SU-DHL-6 (cell line): ENCODE data around the gene OLAH.

ENCODE experiments used
- H2AFZ ChIP-seq: fragments of 200-600 bp; sonication (generic); 2 replicates; pipeline ENCODE4 v1.6.1; 2014; ENCODE audit warnings: low read depth, mild to moderate bottlenecking, moderate library complexity, mixed read lengths, antibody characterized with exemption, low read length; ENCODE audit not compliant: severe bottlenecking
- H3F3A ChIP-seq: fragments of 200-600 bp; shearing (Covaris generic); 2 replicates; pipeline ENCODE4 v1.6.0; 2016; ENCODE audit warnings: antibody characterized with exemption, mild to moderate bottlenecking; ENCODE audit not compliant: insufficient read depth
- H3K27ac ChIP-seq: fragments of 200-600 bp; sonication (generic); 2 replicates; pipeline ENCODE4 v1.5.1; 2016; ENCODE audit warnings: low read depth, mild to moderate bottlenecking, low read length, moderate library complexity, mixed read lengths
- H3K27me3 ChIP-seq: fragments of 200-600 bp; sonication (generic), shearing (Covaris generic); 2 replicates; pipeline ENCODE4 v1.6.0; 2014; ENCODE audit warnings: mild to moderate bottlenecking, low read length
- H3K36me3 ChIP-seq: fragments of 200-600 bp; sonication (generic); 2 replicates; pipeline ENCODE4 v1.6.1; 2014; ENCODE audit warnings: mild to moderate bottlenecking, low read length, mixed read lengths
- H3K4me2 ChIP-seq: fragments of 300-600, 200-600 bp; shearing (Covaris generic), sonication (generic); 2 replicates; pipeline ENCODE4 v1.6.0; 2014; ENCODE audit warnings: low read length, low read depth, mild to moderate bottlenecking; ENCODE audit not compliant: poor library complexity, severe bottlenecking
- H3K4me3 ChIP-seq: fragments of 200-600 bp; sonication (generic); 2 replicates; pipeline ENCODE4 v1.5.1; 2014; ENCODE audit warnings: antibody characterized with exemption, low read length, mild to moderate bottlenecking, mixed read lengths; ENCODE audit not compliant: insufficient read depth, poor library complexity, severe bottlenecking
- H3K79me2 ChIP-seq: fragments of 200-600 bp; sonication (generic); 2 replicates; pipeline ENCODE4 v1.6.1; 2014; ENCODE audit warnings: mild to moderate bottlenecking, low read length, moderate library complexity; ENCODE audit not compliant: insufficient read depth
- H3K9ac ChIP-seq: fragments of 200-600 bp; sonication (generic); 2 replicates; pipeline ENCODE4 v1.7.0; 2014; ENCODE audit warnings: mild to moderate bottlenecking, low read length
- H3K9me2 ChIP-seq: fragments of 200-600 bp; sonication (generic); replicated peaks from 2 replicates; pipeline ENCODE4 v1.6.1; 2014; ENCODE audit warnings: low read length; ENCODE audit not compliant: insufficient read depth
- H3K9me3 ChIP-seq: fragments of 200-600 bp; sonication (generic); 2 replicates; pipeline ENCODE4 v1.6.1; 2014; ENCODE audit warnings: low read length, mixed read lengths; ENCODE audit not compliant: insufficient read depth
- H4K20me1 ChIP-seq: fragments of 200-600 bp; sonication (generic); 2 replicates; pipeline ENCODE4 v1.6.1; 2014; ENCODE audit warnings: low read depth, mild to moderate bottlenecking, antibody characterized with exemption, low read length, moderate library complexity, mixed read lengths
- EZH2phosphoT487 ChIP-seq: fragments of 200-600 bp; sonication (generic), shearing (Covaris generic); conservative IDR thresholded peaks from 2 replicates; pipeline ENCODE4 v1.6.1; 2018; ENCODE audit warnings: mild to moderate bottlenecking, antibody characterized with exemption, low read length, moderate library complexity, mixed read lengths
- TF ChIP-seq, protein P1 (sequence below): fragments of 200-600 bp; sonication (generic); IDR thresholded peaks from one replicate; pipeline ENCODE4 v1.5.1; 2017; ENCODE audit warnings: antibody characterized with exemption, mild to moderate bottlenecking, low read length, moderate library complexity; ENCODE audit not compliant: insufficient read depth, poor library complexity, severe bottlenecking

Gene OLAH

DNA sequence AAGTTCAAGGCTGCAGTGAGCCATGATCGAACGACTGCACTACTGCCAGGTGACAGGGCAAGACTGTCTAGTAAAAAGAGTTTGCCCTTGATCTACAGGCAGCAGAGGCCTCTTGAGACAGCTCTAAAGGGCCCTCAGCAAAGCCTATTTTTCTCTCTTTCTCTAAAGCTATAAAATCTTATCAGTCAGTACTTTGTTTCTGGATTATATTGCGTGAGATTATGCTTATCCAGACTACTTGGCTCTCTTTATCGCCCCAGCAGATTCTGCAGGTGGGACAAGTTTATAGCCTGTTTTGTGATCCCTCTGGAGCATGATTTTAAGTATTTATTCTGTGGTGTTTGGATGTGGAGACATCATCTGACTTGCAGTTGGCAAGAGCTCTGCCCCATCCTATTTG is 56.1 kb downstream of the OLAH start:
- no peak for TF ChIP-seq EZH2phosphoT487
- TF ChIP-seq, protein P1, sequence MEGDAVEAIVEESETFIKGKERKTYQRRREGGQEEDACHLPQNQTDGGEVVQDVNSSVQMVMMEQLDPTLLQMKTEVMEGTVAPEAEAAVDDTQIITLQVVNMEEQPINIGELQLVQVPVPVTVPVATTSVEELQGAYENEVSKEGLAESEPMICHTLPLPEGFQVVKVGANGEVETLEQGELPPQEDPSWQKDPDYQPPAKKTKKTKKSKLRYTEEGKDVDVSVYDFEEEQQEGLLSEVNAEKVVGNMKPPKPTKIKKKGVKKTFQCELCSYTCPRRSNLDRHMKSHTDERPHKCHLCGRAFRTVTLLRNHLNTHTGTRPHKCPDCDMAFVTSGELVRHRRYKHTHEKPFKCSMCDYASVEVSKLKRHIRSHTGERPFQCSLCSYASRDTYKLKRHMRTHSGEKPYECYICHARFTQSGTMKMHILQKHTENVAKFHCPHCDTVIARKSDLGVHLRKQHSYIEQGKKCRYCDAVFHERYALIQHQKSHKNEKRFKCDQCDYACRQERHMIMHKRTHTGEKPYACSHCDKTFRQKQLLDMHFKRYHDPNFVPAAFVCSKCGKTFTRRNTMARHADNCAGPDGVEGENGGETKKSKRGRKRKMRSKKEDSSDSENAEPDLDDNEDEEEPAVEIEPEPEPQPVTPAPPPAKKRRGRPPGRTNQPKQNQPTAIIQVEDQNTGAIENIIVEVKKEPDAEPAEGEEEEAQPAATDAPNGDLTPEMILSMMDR = no peak
- Histone ChIP-seq H3K27ac (no peak overlapping the region), H3K4me3 (no peak overlapping the region), H3K4me2 (no peak overlapping the region), H3K36me3 (peaks cover 4% of the 10 kb centered on the region; the same call in 1 of the 2 replicates), H3K79me2 (peaks cover 45% of the 10 kb centered on the region), H3K27me3 (no peaks in the 10 kb centered on the region), H3K9me2 (no peaks in the 10 kb centered on the region), H4K20me1 (no peaks in the 10 kb centered on the region; the same call in 1 of the 2 replicates), H3K9ac (no peak overlapping the region), H3K9me3 (no peaks in the 10 kb centered on the region), H2AFZ (no peak overlapping the region), H3F3A (peaks cover 11% of the 10 kb centered on the region; the same call in 1 of the 2 replicates)

DNA sequence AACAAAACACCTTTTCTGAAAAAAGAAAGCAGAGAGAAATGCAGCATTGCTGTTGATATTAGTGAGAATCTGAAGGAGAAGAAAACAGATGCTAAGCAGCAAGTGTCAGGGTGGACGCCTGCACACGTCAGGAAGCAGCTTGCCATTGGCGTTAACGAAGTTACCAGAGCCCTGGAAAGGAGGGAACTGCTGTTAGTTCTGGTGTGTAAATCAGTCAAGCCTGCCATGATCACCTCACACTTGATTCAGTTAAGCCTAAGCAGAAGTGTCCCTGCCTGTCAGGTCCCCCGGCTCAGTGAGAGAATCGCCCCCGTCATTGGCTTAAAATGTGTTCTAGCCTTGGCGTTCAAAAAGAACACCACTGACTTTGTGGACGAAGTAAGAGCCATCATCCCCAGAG is 59.8 kb downstream of the OLAH start:
- Histone ChIP-seq H3K9ac (no peak overlapping the region), H2AFZ (no peak overlapping the region), H3F3A (peaks cover 14% of the 10 kb centered on the region), H3K27ac (no peak overlapping the region), H3K79me2 (peaks cover 34% of the 10 kb centered on the region), H3K27me3 (no peaks in the 10 kb centered on the region), H3K4me3 (no peak overlapping the region), H3K4me2 (no peak overlapping the region), H4K20me1 (no peaks in the 10 kb centered on the region; the same call in 1 of the 2 replicates), H3K9me2 (no peaks in the 10 kb centered on the region), H3K9me3 (no peaks in the 10 kb centered on the region), H3K36me3 (peaks cover 4% of the 10 kb centered on the region; the same call in 1 of the 2 replicates)
- TF ChIP-seq, protein P1 = no peak
- no peak for TF ChIP-seq EZH2phosphoT487

DNA sequence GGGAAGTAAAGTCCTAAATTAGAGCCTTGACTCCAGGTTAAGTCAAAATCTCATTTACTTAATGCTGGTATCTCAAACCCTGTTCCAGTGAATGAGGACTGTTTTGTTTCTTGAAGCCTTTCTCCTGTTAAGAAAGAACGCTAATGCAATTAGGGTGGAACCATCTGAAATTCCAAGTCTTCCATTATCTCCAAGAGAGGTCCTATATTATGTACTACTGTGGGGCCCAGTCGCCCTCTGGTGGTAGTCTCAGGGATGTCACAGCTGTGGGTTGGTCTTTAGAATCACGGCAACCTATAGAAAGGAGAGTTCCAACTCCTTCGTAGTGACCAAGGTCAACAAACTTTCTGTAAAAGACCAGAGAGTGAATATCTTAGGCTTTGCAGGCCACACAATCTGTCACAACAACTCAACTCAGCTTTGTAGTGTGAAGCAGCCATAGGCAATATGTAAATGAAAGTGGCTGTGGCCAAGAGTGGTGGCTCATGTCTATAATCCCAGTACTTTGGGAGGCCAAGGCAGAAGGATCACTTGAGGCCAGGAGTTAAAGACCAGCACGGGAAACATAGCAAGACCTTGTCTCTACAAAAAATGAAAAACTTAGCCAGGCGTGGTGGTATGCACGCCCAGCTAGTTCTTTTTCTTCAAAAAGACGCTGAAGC is 62.7 kb downstream of the OLAH start:
- Histone ChIP-seq H3K27ac (no peak overlapping the region), H2AFZ (no peak overlapping the region), H3K27me3 (no peaks in the 10 kb centered on the region), H4K20me1 (no peaks in the 10 kb centered on the region), H3K9me2 (no peaks in the 10 kb centered on the region), H3K4me2 (no peak overlapping the region), H3K36me3 (peaks cover 4% of the 10 kb centered on the region; the same call in 1 of the 2 replicates), H3K9ac (no peak overlapping the region), H3K9me3 (no peaks in the 10 kb centered on the region), H3F3A (peaks cover 14% of the 10 kb centered on the region), H3K4me3 (no peak overlapping the region), H3K79me2 (peaks cover 5% of the 10 kb centered on the region)
- no peak for TF ChIP-seq EZH2phosphoT487
- TF ChIP-seq, protein P1 = peak; percentile 93
